Neuronal stem cell (in vitro differentiated cells): ENCODE measurements around the gene CXCL17.

Source experiments
- DNase-seq: peaks from one replicate; pipeline ENCODE4 v3.0.0-alpha.2; 2013; ENCODE audit warnings: low spot score
- H2AFZ ChIP-seq: one replicate; pipeline ENCODE4 v1.6.1; 2013; ENCODE audit warnings: mild to moderate bottlenecking, low read length, inconsistent platforms
- H2AK5ac ChIP-seq: 2 replicates; pipeline ENCODE4 v1.6.1; 2013; ENCODE audit warnings: low read depth, mild to moderate bottlenecking, inconsistent platforms, low read length, moderate library complexity, mixed read lengths
- H2BK120ac ChIP-seq: 2 replicates; pipeline ENCODE4 v1.6.1; 2013; ENCODE audit warnings: low read depth, mild to moderate bottlenecking, inconsistent platforms, low read length, moderate library complexity, mixed read lengths
- H2BK12ac ChIP-seq: one replicate; pipeline ENCODE4 v1.6.1; 2013; ENCODE audit warnings: low read length, inconsistent platforms
- H2BK15ac ChIP-seq: 2 replicates; pipeline ENCODE4 v1.6.1; 2013; ENCODE audit warnings: mild to moderate bottlenecking, low read length, inconsistent platforms, mixed read lengths
- H2BK5ac ChIP-seq: one replicate; pipeline ENCODE4 v1.6.1; 2013; ENCODE audit warnings: inconsistent platforms, mild to moderate bottlenecking, low read length, moderate library complexity
- H3K14ac ChIP-seq: one replicate; pipeline ENCODE4 v1.6.1; 2013; ENCODE audit warnings: low read length, inconsistent platforms
- H3K18ac ChIP-seq: 2 replicates; pipeline ENCODE4 v1.6.1; 2013; ENCODE audit warnings: low read length, inconsistent platforms
- H3K23ac ChIP-seq: 2 replicates; pipeline ENCODE4 v1.6.1; 2013; ENCODE audit warnings: low read depth, mild to moderate bottlenecking, mixed read lengths, low read length, inconsistent platforms; ENCODE audit not compliant: poor library complexity
- H3K27ac ChIP-seq: replicated peaks from 3 replicates; pipeline ENCODE4 v1.5.1; 2013; ENCODE audit warnings: low read length, inconsistent platforms
- H3K27me3 ChIP-seq, 3 experiments: 2 replicates each; pipeline ENCODE4 v1.6.1; 2013; ENCODE audit warnings: low read length in 3 of 3, mild to moderate bottlenecking in 2 of 3, inconsistent platforms in 1 of 3, low read depth in 1 of 3, mixed read lengths in 1 of 3, moderate library complexity in 1 of 3; ENCODE audit not compliant: control insufficient read depth in 3 of 3, insufficient read depth in 3 of 3
- H3K36me3 ChIP-seq, 2 donors: replicated peaks in 1 of 2; 2 replicates each; pipeline ENCODE4 v1.6.1; 2013; ENCODE audit warnings: low read length in 2 of 2; ENCODE audit not compliant: control insufficient read depth in 2 of 2, insufficient read depth in 2 of 2
- H3K4ac ChIP-seq: 2 replicates; pipeline ENCODE4 v1.6.1; 2013; ENCODE audit warnings: inconsistent platforms, mild to moderate bottlenecking, low read length, moderate library complexity
- H3K4me1 ChIP-seq, 2 donors: 1 replicate in 1 of 2; 2 replicates in 1 of 2; pipeline ENCODE4 v1.6.1; 2013; ENCODE audit warnings: low read length in 2 of 2, low read depth in 1 of 2; ENCODE audit not compliant: control insufficient read depth in 2 of 2, insufficient read depth in 1 of 2
- H3K4me2 ChIP-seq: one replicate; pipeline ENCODE4 v1.6.1; 2013; ENCODE audit warnings: mild to moderate bottlenecking, low read length, inconsistent platforms; ENCODE audit not compliant: insufficient read depth, poor library complexity, severe bottlenecking
- H3K4me3 ChIP-seq, 2 donors: 2 replicates each; pipeline ENCODE4 v1.5.1; 2013; ENCODE audit warnings: low read length in 2 of 2, mild to moderate bottlenecking in 2 of 2, inconsistent platforms in 1 of 2, moderate library complexity in 1 of 2
- H3K79me1 ChIP-seq: one replicate; pipeline ENCODE4 v1.6.1; 2013; ENCODE audit warnings: low read depth, mild to moderate bottlenecking, inconsistent platforms, low read length, moderate library complexity
- H3K9ac ChIP-seq: one replicate; pipeline ENCODE4 v1.6.1; 2013; ENCODE audit warnings: mild to moderate bottlenecking, low read depth, low read length, inconsistent platforms; ENCODE audit not compliant: poor library complexity
- H3K9me3 ChIP-seq, 2 donors: replicated peaks in 1 of 2; 2 replicates each; pipeline versions ENCODE3 to v1.6.1; 2013; ENCODE audit warnings: low read length in 2 of 2, mild to moderate bottlenecking in 2 of 2, inconsistent platforms in 1 of 2, low read depth in 1 of 2, mixed read lengths in 1 of 2, moderate library complexity in 1 of 2; ENCODE audit not compliant: control insufficient read depth in 2 of 2, insufficient read depth in 1 of 2
- H4K8ac ChIP-seq: one replicate; pipeline ENCODE4 v1.6.1; 2013; ENCODE audit warnings: low read depth, mild to moderate bottlenecking, inconsistent platforms, low read length, moderate library complexity
- H4K91ac ChIP-seq: one replicate; pipeline ENCODE4 v1.6.1; 2013; ENCODE audit warnings: low read length, low read depth, mild to moderate bottlenecking, inconsistent platforms; ENCODE audit not compliant: poor library complexity
- WGBS, 2 donors: extraction: QIAGEN DNeasy Blood & Tissue Kit; methylation state at CpG; one replicate each; pipeline ENCODE4 v1.1.7; 2013; ENCODE audit warnings: missing lambda C conversion rate in 2 of 2, mixed read lengths in 1 of 2; ENCODE audit not compliant: insufficient read length in 2 of 2, insufficient replicate concordance in 1 of 2; ENCODE audit errors: extremely low coverage in 2 of 2; 5-methylcytosine and 5-hydroxymethylcytosine counted together

Gene CXCL17

DNA sequence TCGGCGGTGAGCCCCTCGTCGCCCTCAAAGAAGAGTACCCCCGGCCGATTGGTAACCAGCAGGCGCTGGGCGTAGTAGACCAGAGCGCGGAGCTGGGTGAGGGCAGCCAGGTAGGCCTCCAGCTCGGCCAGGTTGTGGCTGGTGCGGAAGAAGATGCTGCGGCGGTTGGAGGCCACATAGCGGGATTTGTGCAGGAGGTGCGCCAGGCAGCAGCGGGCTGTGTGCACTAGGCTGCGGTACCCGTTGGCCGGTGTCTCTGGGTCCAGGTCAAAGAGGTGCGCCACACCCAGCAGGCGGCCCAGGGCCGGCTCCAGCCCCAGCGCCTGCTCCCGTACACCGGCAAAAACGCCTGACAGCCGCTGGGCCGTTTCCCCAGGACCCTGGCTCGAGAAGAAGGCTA, 32.4 kb downstream of the CXCL17 start:
- H4K8ac ChIP-seq = no peak overlapping the region
- no peak overlapping the region for H2AFZ ChIP-seq
- H4K91ac ChIP-seq = no peak overlapping the region
- H2BK12ac ChIP-seq = peak overlapping the region; percentile 41
- no peaks in the 10 kb centered on the region for H3K9me3 ChIP-seq
- H3K27ac ChIP-seq = no peak overlapping the region
- peaks cover 10% of the 10 kb centered on the region for H3K79me1 ChIP-seq
- H3K18ac ChIP-seq = no peak overlapping the region
- no peak overlapping the region for H2BK120ac ChIP-seq
- no peak overlapping the region for H3K4me2 ChIP-seq
- no peak for DNase-seq
- no peak overlapping the region for H2BK15ac ChIP-seq
- no peaks in the 10 kb centered on the region for H3K27me3 ChIP-seq
- no peak overlapping the region for H3K9ac ChIP-seq
- no peak overlapping the region for H2AK5ac ChIP-seq
- H3K14ac ChIP-seq = no peak overlapping the region
- H3K23ac ChIP-seq = peak overlapping the region; percentile 43
- H3K4me1 ChIP-seq = peaks cover 0 to 6% of the 10 kb centered on the region in 2 donors
- peaks cover 13 to 65% of the 10 kb centered on the region in 2 donors for H3K36me3 ChIP-seq
- no peak overlapping the region for H3K4me3 ChIP-seq
- H3K4ac ChIP-seq = no peak overlapping the region
- H2BK5ac ChIP-seq = no peak overlapping the region
- WGBS, 2 donors = no CpG with 5 or more reads among the region's 30 CpGs

DNA sequence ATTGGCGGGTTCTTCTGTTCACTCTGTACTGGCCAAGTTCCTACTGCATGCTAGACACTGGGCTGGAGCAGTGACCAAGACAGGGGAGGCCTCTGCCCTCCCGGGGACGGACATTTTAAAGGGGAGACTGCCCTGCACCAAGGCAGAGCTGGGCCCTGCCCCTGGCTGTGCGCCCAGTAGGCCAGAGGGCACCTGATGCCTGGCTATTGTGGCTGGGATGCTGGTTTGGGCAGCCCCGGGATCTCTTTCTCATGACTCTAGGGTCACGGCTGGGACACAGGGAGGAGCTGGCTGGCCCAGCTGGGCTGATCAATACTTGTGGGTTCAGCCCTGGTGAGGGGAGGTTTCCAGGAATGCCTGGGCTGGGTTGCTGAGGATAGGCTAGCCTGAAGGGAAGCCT, 33.3 kb downstream of the CXCL17 start:
- Histone ChIP-seq H2BK5ac (no peak overlapping the region), H3K4me1 (peaks cover 0 to 6% of the 10 kb centered on the region in 2 donors), H2BK15ac (no peak overlapping the region), H3K4me2 (no peak overlapping the region), H2BK120ac (no peak overlapping the region), H3K23ac (no peak overlapping the region), H3K79me1 (peaks cover 10% of the 10 kb centered on the region), H3K18ac (peak overlapping the region; percentile 28), H3K9me3 (no peaks in the 10 kb centered on the region), H3K27ac (no peak overlapping the region), H4K91ac (no peak overlapping the region), H3K36me3 (peaks cover 15 to 68% of the 10 kb centered on the region in 2 donors), H3K4ac (no peak overlapping the region), H3K4me3 (no peak overlapping the region), H3K27me3 (no peaks in the 10 kb centered on the region), H2AK5ac (no peak overlapping the region), H4K8ac (no peak overlapping the region), H3K9ac (no peak overlapping the region), H2BK12ac (no peak overlapping the region), H2AFZ (no peak overlapping the region), H3K14ac (no peak overlapping the region)
- DNase-seq = no peak
- WGBS, 2 donors = no CpG with 5 or more reads among the region's 6 CpGs

DNA sequence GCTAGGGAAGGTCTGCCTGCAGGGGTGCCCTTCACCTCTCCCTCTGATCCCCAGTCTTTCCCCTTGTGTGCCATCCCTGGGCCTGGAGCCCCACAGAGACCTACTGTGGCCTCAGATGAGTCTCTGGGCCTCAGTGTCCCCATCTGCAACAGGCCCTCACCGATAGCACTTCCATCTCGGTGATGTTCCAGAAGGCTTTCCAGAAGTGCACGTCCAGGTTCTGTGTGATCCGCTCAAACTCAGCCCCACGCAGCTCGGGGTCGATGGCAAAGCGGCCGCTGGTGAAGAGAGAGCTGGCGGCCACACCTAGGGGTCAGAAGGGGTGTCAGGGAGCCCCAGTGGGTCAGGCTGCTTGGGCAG, 35.0 kb downstream of the CXCL17 start:
- Histone ChIP-seq H3K18ac (peak overlapping the region; percentile 64), H3K9me3 (no peaks in the 10 kb centered on the region), H3K27me3 (no peaks in the 10 kb centered on the region), H3K4me3 (no peak overlapping the region), H3K14ac (peak overlapping the region; percentile 38), H3K4me2 (no peak overlapping the region), H2BK15ac (no peak overlapping the region), H4K91ac (no peak overlapping the region), H2AFZ (no peak overlapping the region), H3K9ac (no peak overlapping the region), H3K36me3 (peaks cover 16 to 71% of the 10 kb centered on the region in 2 donors), H3K27ac (no peak overlapping the region), H2BK5ac (peak overlapping the region; percentile 82), H4K8ac (no peak overlapping the region), H2BK12ac (no peak overlapping the region), H3K79me1 (peaks cover 10% of the 10 kb centered on the region), H3K4ac (no peak overlapping the region), H2BK120ac (peak overlapping the region; percentile 18), H3K4me1 (peaks cover under 1 to 6% of the 10 kb centered on the region in 2 donors), H3K23ac (peak overlapping the region; percentile 73), H2AK5ac (no peak overlapping the region)
- DNase-seq = no peak
- WGBS, 2 donors = no CpG with 5 or more reads among the region's 10 CpGs

DNA sequence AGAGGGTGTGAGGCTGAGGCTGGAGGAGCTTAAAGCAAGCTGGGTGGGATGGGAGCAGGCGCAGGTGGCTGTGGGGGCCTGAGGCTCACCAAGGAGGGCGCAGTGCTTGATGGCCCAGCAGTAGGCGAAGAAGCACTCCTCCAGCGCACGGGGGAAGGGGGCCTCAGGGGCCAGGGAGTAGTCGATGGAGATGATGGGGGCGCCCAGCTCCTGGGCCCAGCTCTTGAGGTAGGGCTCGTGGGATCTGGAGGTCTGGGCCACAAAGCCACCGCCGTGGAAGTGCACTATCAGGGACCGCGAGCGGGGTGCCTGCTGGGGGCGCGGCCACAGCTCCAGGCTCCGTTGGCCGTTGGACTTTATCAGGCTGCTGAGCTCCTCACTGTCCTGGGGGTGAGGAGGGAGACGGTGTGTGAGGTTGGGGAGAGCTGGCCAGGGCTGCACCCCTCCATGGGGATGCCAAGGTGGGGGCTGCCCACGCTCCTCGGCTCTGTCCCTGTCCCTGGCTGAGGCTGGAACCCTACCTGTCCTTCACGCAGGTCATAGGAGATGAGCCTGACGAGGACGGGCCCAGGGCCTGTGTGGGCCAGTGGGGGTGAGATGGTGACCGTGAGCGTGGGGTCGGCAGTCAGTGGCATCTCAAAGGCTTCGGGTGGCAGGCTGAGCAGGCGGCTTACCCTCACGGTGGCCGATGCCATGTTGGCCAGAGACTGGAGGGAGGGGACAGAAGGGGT, 35.5 kb downstream of the CXCL17 start:
- no peak overlapping the region for H3K4ac ChIP-seq
- H2BK120ac ChIP-seq = peak overlapping the region; percentile 18
- no peaks in the 10 kb centered on the region for H3K9me3 ChIP-seq
- peak overlapping the region; percentile 38 for H3K14ac ChIP-seq
- no peak overlapping the region for H3K4me2 ChIP-seq
- no peak for DNase-seq
- WGBS, 2 donors = no CpG with 5 or more reads among the region's 30 CpGs
- no peak overlapping the region for H2BK15ac ChIP-seq
- H4K91ac ChIP-seq = no peak overlapping the region
- peaks cover 6 to 8% of the 10 kb centered on the region in 2 donors for H3K4me1 ChIP-seq
- no peak overlapping the region for H2BK12ac ChIP-seq
- peak overlapping the region; percentile 43 for H4K8ac ChIP-seq
- no peak overlapping the region for H3K27ac ChIP-seq
- peaks cover 10% of the 10 kb centered on the region for H3K79me1 ChIP-seq
- H2AK5ac ChIP-seq = peak overlapping the region; percentile 46
- H3K36me3 ChIP-seq = peaks cover 16 to 70% of the 10 kb centered on the region in 2 donors
- H2AFZ ChIP-seq = no peak overlapping the region
- H3K9ac ChIP-seq = peak overlapping the region; percentile 44
- peak overlapping the region; percentile 82 for H2BK5ac ChIP-seq
- no peaks in the 10 kb centered on the region for H3K27me3 ChIP-seq
- H3K23ac ChIP-seq = peak overlapping the region; percentile 73
- peak overlapping the region in 1 of 2 donors; percentile 55 for H3K4me3 ChIP-seq
- peak overlapping the region; percentile 38 for H3K18ac ChIP-seq
